HCT116 (cell line): Measurements from ENCODE around the gene MTMR6. TPM values are rescaled to one million over a fixed set of nuclear protein-coding genes. Genes with fewer than 3 reads are reported as not detected.

Source experiments
- ATAC-seq: fragments of 200-7000 bp; cut with Tn5 transposase; 2 replicates; pipeline ENCODE4 v1.9.1; 2020; ENCODE audit warnings: mild to moderate bottlenecking, moderate library complexity
- BruUV-seq: library from RNA; stranded (reverse); fragments of 400-500 nt; replicated peaks from 2 replicates; lab custom pipeline; 2021; lab: Mats Ljungman, UMichigan
- CTCF ChIA-PET: fragments of 300-600 bp; sonication (Branson Sonifier 250); formaldehyde crosslinking; loops from one replicate; lab custom pipeline; 2021; ENCODE audit warnings: antibody characterized with exemption; lab: Charles Lee
- POLR2A ChIA-PET: fragments of 300-600, 350-600 bp; sonication (Branson Sonifier 250); formaldehyde crosslinking; loops from one replicate; lab custom pipeline; 2021; ENCODE audit warnings: antibody characterized with exemption; lab: Charles Lee
- RAD21 ChIA-PET, 2 experiments: fragments of 300-600 bp; sonication (Branson Sonifier 250); formaldehyde crosslinking; loops; one replicate each; lab custom pipeline; 2023; ENCODE audit warnings: low total read pairs in 2 of 2; ENCODE audit not compliant: uncharacterized antibody in 2 of 2, unreplicated experiment in 2 of 2, low non-redundant PET in 1 of 2; lab: Charles Lee
- DNase-seq: peaks from one replicate; pipeline ENCODE4 v3.0.0-alpha.2; 2010; ENCODE audit warnings: low read depth, low spot score
- H2AFZ ChIP-seq: fragments of 200-600 bp; shearing (Covaris generic), sonication (generic); 2 replicates; pipeline ENCODE4 v1.6.1; 2017; ENCODE audit warnings: low read depth, mixed run types, mixed read lengths, antibody characterized with exemption, low read length; ENCODE audit not compliant: poor library complexity, severe bottlenecking
- H3K27ac ChIP-seq: 2 replicates; pipeline ENCODE4 v1.5.1; 2012; ENCODE audit warnings: low read depth, low read length
- H3K27me3 ChIP-seq: fragments of 200-600 bp; sonication (generic); 2 replicates; pipeline ENCODE4 v1.6.1; 2016; ENCODE audit warnings: mixed run types, low read length, mixed read lengths; ENCODE audit not compliant: insufficient read depth
- H3K36me3 ChIP-seq, 2 experiments: fragments of 200-500 bp in 1 of 2; fragments of 200-600 bp in 1 of 2; sonication (Bioruptor generic) in 1 of 2; sonication (generic) in 1 of 2; 2 replicates each; pipeline versions ENCODE4 v1.5.1 to v1.6.1; 2014 to 2016; ENCODE audit warnings: low read length in 2 of 2, inconsistent platforms in 1 of 2, mixed read lengths in 1 of 2, mixed run types in 1 of 2; ENCODE audit not compliant: insufficient read depth in 2 of 2, control insufficient read depth in 1 of 2
- H3K4me1 ChIP-seq, 2 experiments: fragments of 200-600 bp in 1 of 2; sonication (generic) in 1 of 2; 2 replicates each; pipeline versions ENCODE4 v1.5.1 to v1.6.1; 2012 to 2017; ENCODE audit warnings: low read length in 2 of 2, inconsistent platforms in 1 of 2, mild to moderate bottlenecking in 1 of 2, mixed read lengths in 1 of 2, mixed run types in 1 of 2, moderate library complexity in 1 of 2; ENCODE audit not compliant: insufficient read depth in 2 of 2, control insufficient read depth in 1 of 2
- H3K4me2 ChIP-seq: fragments of 200-600 bp; sonication (generic); 2 replicates; pipeline ENCODE4 v1.6.1; 2017; ENCODE audit warnings: mixed run types, low read length, mixed read lengths
- H3K4me3 ChIP-seq, 2 experiments: fragments of 200-600 bp in 1 of 2; sonication (generic) in 1 of 2; replicated peaks in 1 of 2; 2 replicates each; pipeline ENCODE4 v1.5.1; 2011 to 2016; ENCODE audit warnings: low read length in 2 of 2, control low read depth in 1 of 2, low read depth in 1 of 2, mild to moderate bottlenecking in 1 of 2, mixed read lengths in 1 of 2, mixed run types in 1 of 2
- H3K79me2 ChIP-seq: fragments of 200-600 bp; sonication (generic); 2 replicates; pipeline ENCODE4 v1.6.1; 2017; ENCODE audit warnings: mild to moderate bottlenecking, mixed run types, low read length, moderate library complexity, mixed read lengths; ENCODE audit not compliant: insufficient read depth
- H3K9ac ChIP-seq: fragments of 200-600 bp; sonication (generic); 2 replicates; pipeline ENCODE4 v1.6.1; 2016; ENCODE audit warnings: low read length, mixed read lengths
- H3K9me2 ChIP-seq: fragments of 200-600 bp; sonication (generic), shearing (Covaris generic); 2 replicates; pipeline ENCODE4 v1.6.1; 2017; ENCODE audit warnings: mixed run types, mild to moderate bottlenecking, moderate library complexity; ENCODE audit not compliant: insufficient read depth
- H3K9me3 ChIP-seq, 2 experiments: fragments of 200-500 bp in 1 of 2; fragments of 200-600 bp in 1 of 2; sonication (Bioruptor generic) in 1 of 2; sonication (generic) in 1 of 2; 2 replicates each; pipeline ENCODE4 v1.6.1; 2014 to 2017; ENCODE audit warnings: low read length in 2 of 2, mixed read lengths in 2 of 2, inconsistent platforms in 1 of 2, low read depth in 1 of 2, mild to moderate bottlenecking in 1 of 2, mixed run types in 1 of 2, moderate library complexity in 1 of 2; ENCODE audit not compliant: control insufficient read depth in 1 of 2, insufficient read depth in 1 of 2
- H4K20me1 ChIP-seq: fragments of 200-600 bp; sonication (generic), shearing (Covaris generic); 2 replicates; pipeline ENCODE4 v1.6.1; 2017; ENCODE audit warnings: mixed run types, mild to moderate bottlenecking, moderate library complexity; ENCODE audit not compliant: insufficient read depth
- ATF3 ChIP-seq: IDR thresholded peaks from 2 replicates; pipeline ENCODE4 v1.6.1; 2012
- CBX3 ChIP-seq: IDR thresholded peaks from 2 replicates; pipeline ENCODE4 v1.6.1; 2012; ENCODE audit warnings: low read depth
- CTCF ChIP-seq, 3 experiments: fragments of 200-600 bp in 1 of 3; sonication (generic) in 1 of 3; IDR thresholded peaks in 2 of 3; conservative IDR thresholded peaks in 1 of 3; 2 replicates each; pipeline ENCODE4 v1.5.1; 2012 to 2017; ENCODE audit warnings: low read depth in 2 of 3, low read length in 2 of 3, antibody characterized with exemption in 1 of 3, borderline replicate concordance in 1 of 3, control low read depth in 1 of 3, mild to moderate bottlenecking in 1 of 3, mixed read lengths in 1 of 3, mixed run types in 1 of 3, moderate library complexity in 1 of 3; ENCODE audit not compliant: insufficient read depth in 1 of 3
- EGR1 ChIP-seq: IDR thresholded peaks from 2 replicates; pipeline ENCODE4 v1.6.1; 2012; ENCODE audit warnings: low read depth
- EZH2phosphoT487 ChIP-seq: fragments of 200-600 bp; IDR thresholded peaks from 2 replicates; pipeline ENCODE4 v1.6.1; 2018; ENCODE audit warnings: antibody characterized with exemption, borderline replicate concordance
- FOSL1 ChIP-seq: IDR thresholded peaks from 2 replicates; pipeline ENCODE4 v1.6.1; 2012; ENCODE audit warnings: low read depth
- JUND ChIP-seq: IDR thresholded peaks from 2 replicates; pipeline ENCODE4 v1.6.1; 2012
- MAX ChIP-seq: IDR thresholded peaks from 2 replicates; pipeline ENCODE4 v1.6.1; 2012
- RAD21 ChIP-seq: IDR thresholded peaks from 2 replicates; pipeline ENCODE4 v1.6.1; 2012; ENCODE audit warnings: low read depth, mild to moderate bottlenecking
- SIN3A ChIP-seq: IDR thresholded peaks from 2 replicates; pipeline ENCODE4 v1.6.1; 2012; ENCODE audit warnings: low read depth
- SP1 ChIP-seq: IDR thresholded peaks from 2 replicates; pipeline ENCODE4 v1.6.1; 2012; ENCODE audit warnings: low read depth
- ZBTB33 ChIP-seq: IDR thresholded peaks from 2 replicates; pipeline ENCODE4 v1.6.1; 2011; ENCODE audit warnings: mild to moderate bottlenecking, low read length, moderate library complexity; ENCODE audit not compliant: insufficient replicate concordance; ENCODE audit errors: extremely low read depth
- ZNF274 ChIP-seq: fragments of 200-500 bp; sonication (Bioruptor generic); IDR thresholded peaks from 2 replicates; pipeline ENCODE4 v1.6.1; 2014; ENCODE audit warnings: mild to moderate bottlenecking, low read depth, low read length, inconsistent platforms
- intact Hi-C: fragments of 100-400 bp; cut with micrococcal nuclease; formaldehyde crosslinking; loops from 2 replicates; pipeline ENCODE4 v1.10.0; 2022
- total RNA-seq: library from RNA; stranded (reverse); gene quantifications from one replicate; pipeline ENCODE4 v1.2.1, GENCODE V29; 2021; ENCODE audit not compliant: unreplicated experiment

Gene MTMR6
- total RNA-seq, 1 experiment from 2014 or later = 11.4 TPM

- H3K27ac ChIP-seq = no peak overlapping the region
- H3K4me1 ChIP-seq = no peaks in the 10 kb centered on the region
- peak in 2 of 3 experiments; percentile 38 to 56; a peak in 3 of 6 replicates for TF ChIP-seq CTCF (IDR thresholded peaks at IDR 0.05 in 2 of 3, conservative IDR thresholded peaks at IDR 0.05 in 1 of 3; ENCODE audit: borderline replicate concordance in 1 of 3, insufficient read depth in 1 of 3, low read depth in 2 of 3, low read length in 2 of 3)
- no peak for TF ChIP-seq EZH2phosphoT487
- peak; percentile 9; the same call in 1 of the 2 replicates for TF ChIP-seq RAD21
- RAD21 ChIA-PET = no interaction called here
- H3K4me2 ChIP-seq = no peak overlapping the region
- peaks cover 0 to 2% of the 10 kb centered on the region in 2 experiments; a peak in 1 of 4 replicates for H3K36me3 ChIP-seq
- no peak overlapping the region for H3K4me3 ChIP-seq
- H3K9me3 ChIP-seq = no peaks in the 10 kb centered on the region
- CTCF ChIA-PET = no interaction called here
- no peaks in the 10 kb centered on the region for H3K9me2 ChIP-seq
- H3K79me2 ChIP-seq = no peaks in the 10 kb centered on the region
- H4K20me1 ChIP-seq = no peaks in the 10 kb centered on the region
- H3K9ac ChIP-seq = no peak overlapping the region
- DNase-seq (no peak), ATAC-seq (peak; percentile 59)
- H3K27me3 ChIP-seq = no peaks in the 10 kb centered on the region
- intact Hi-C loops = no loop called here
- POLR2A ChIA-PET = no interaction called here
- H2AFZ ChIP-seq = no peak overlapping the region
- BruUV-seq = no TSS peak
Measured at GRCh38 chr13:25249001-25249543, 38.2 kb downstream of the MTMR6 start.

GRCh38 chr13:25248071-25248470, 39.2 kb downstream of the MTMR6 start:
- Histone ChIP-seq H3K27ac (no peak overlapping the region), H3K4me3 (no peak overlapping the region), H2AFZ (no peak overlapping the region), H3K9me3 (no peaks in the 10 kb centered on the region), H3K27me3 (no peaks in the 10 kb centered on the region), H3K79me2 (no peaks in the 10 kb centered on the region), H3K9me2 (no peaks in the 10 kb centered on the region), H4K20me1 (no peaks in the 10 kb centered on the region), H3K4me1 (no peaks in the 10 kb centered on the region), H3K36me3 (no peaks in the 10 kb centered on the region; a peak in 1 of 4 replicates), H3K4me2 (no peak overlapping the region), H3K9ac (no peak overlapping the region)
- intact Hi-C loops = no loop called here
- no TSS peak for BruUV-seq
- ATAC-seq = no peak
- no peak for DNase-seq
- ChIA-PET RAD21 (no interaction called here), CTCF (no interaction called here), POLR2A (no interaction called here)
- TF ChIP-seq SIN3A = no peak
- no peak for TF ChIP-seq MAX
- no peak for TF ChIP-seq JUND
- no peak for TF ChIP-seq ATF3
- no peak for TF ChIP-seq ZBTB33
- no peak for TF ChIP-seq FOSL1
- no peak for TF ChIP-seq ZNF274
- no peak for TF ChIP-seq CTCF (IDR thresholded peaks at IDR 0.05 in 2 of 3, conservative IDR thresholded peaks at IDR 0.05 in 1 of 3; ENCODE audit: borderline replicate concordance in 1 of 3, insufficient read depth in 1 of 3, low read depth in 2 of 3, low read length in 2 of 3)
- no peak for TF ChIP-seq EGR1
- no peak for TF ChIP-seq SP1
- no peak for TF ChIP-seq CBX3
